Peyer's patch (tissue), 4 donors: ENCODE measurements around the gene ASXL3. TPM values are rescaled to one million over a fixed set of nuclear protein-coding genes. Genes with fewer than 3 reads are reported as not detected.

Experiments used
- DNase-seq, 3 donors: peaks; one replicate each; pipeline ENCODE4 v3.0.0-alpha.2; 2017 to 2019
- H3K27ac ChIP-seq, 4 donors: fragments of 200-600 bp; sonication (generic); one replicate each; pipeline ENCODE4 v1.5.1; 2016 to 2019
- H3K27me3 ChIP-seq, 2 donors: fragments of 200-600 bp; sonication (generic); one replicate each; pipeline ENCODE4 v1.5.1; 2019
- H3K36me3 ChIP-seq, 3 donors: fragments of 200-600 bp; sonication (generic); one replicate each; pipeline ENCODE4 v1.5.1; 2016 to 2019
- H3K4me1 ChIP-seq, 4 donors: fragments of 200-600 bp; sonication (generic); one replicate each; pipeline ENCODE4 v1.5.1; 2016 to 2019
- H3K4me3 ChIP-seq, 4 donors: fragments of 200-600 bp; sonication (generic); 1 replicate in 3 of 4; 2 replicates in 1 of 4; pipeline ENCODE4 v1.5.1; 2016 to 2019; ENCODE audit warnings: mild to moderate bottlenecking in 1 of 4
- H3K9me3 ChIP-seq, 4 donors: fragments of 200-600 bp; sonication (generic); one replicate each; pipeline ENCODE4 v1.5.1; 2016 to 2019; ENCODE audit warnings: mild to moderate bottlenecking in 1 of 4
- CTCF ChIP-seq, 6 experiments: fragments of 450-650 bp in 4 of 6; fragments of 200-600 bp in 2 of 6; sonication (generic) in 1 of 6; IDR thresholded peaks; one replicate each; pipeline ENCODE4 v1.5.1; 2017 to 2019; ENCODE audit warnings: antibody characterized with exemption in 6 of 6, mild to moderate bottlenecking in 3 of 6, moderate library complexity in 1 of 6
- POLR2A ChIP-seq, 2 donors: fragments of 450-650 bp; IDR thresholded peaks; one replicate each; pipeline ENCODE4 v1.5.1; 2017; ENCODE audit warnings: antibody characterized with exemption in 2 of 2, mild to moderate bottlenecking in 2 of 2, moderate library complexity in 2 of 2
- total RNA-seq, 4 donors: library from RNA; depleted of rRNA; stranded (reverse); fragments of >200 nt; gene quantifications; one replicate each; pipeline ENCODE4 v1.1.0, GENCODE V29; 2016

The ASXL3 gene
- total RNA-seq, 4 donors from 2014 or later: 1.5 to 10.9 (median 3.7) TPM

- Histone ChIP-seq H3K36me3 (no peaks in the 10 kb centered on the region), H3K4me1 (no peaks in the 10 kb centered on the region), H3K27me3 (no peaks in the 10 kb centered on the region), H3K4me3 (no peak overlapping the region), H3K27ac (no peak overlapping the region), H3K9me3 (no peaks in the 10 kb centered on the region)
- no peak for TF ChIP-seq CTCF (IDR thresholded peaks at IDR 0.05)
- TF ChIP-seq POLR2A (IDR thresholded peaks at IDR 0.05): no peak
- no peak for DNase-seq
These were observed 18.3 kb downstream of the ASXL3 start for GRCh38 chr18:33596178-33596854.

- DNase-seq: no peak
- Histone ChIP-seq H3K36me3 (no peaks in the 10 kb centered on the region), H3K4me3 (no peak overlapping the region), H3K27ac (no peak overlapping the region), H3K4me1 (no peaks in the 10 kb centered on the region), H3K9me3 (no peaks in the 10 kb centered on the region), H3K27me3 (no peaks in the 10 kb centered on the region)
- no peak for TF ChIP-seq POLR2A (IDR thresholded peaks at IDR 0.05)
- no peak for TF ChIP-seq CTCF (IDR thresholded peaks at IDR 0.05)
These were observed 22.8 kb downstream of the ASXL3 start for GRCh38 chr18:33600846-33601245.

GRCh38 chr18:33603454-33603853 is 25.4 kb downstream of the ASXL3 start:
- Histone ChIP-seq H3K4me1 (no peaks in the 10 kb centered on the region), H3K27ac (no peak overlapping the region), H3K36me3 (no peaks in the 10 kb centered on the region), H3K27me3 (no peaks in the 10 kb centered on the region), H3K9me3 (no peaks in the 10 kb centered on the region), H3K4me3 (no peak overlapping the region)
- TF ChIP-seq POLR2A (IDR thresholded peaks at IDR 0.05) (no peak), CTCF (IDR thresholded peaks at IDR 0.05) (no peak)
- no peak for DNase-seq

- H3K4me1 ChIP-seq: no peaks in the 10 kb centered on the region
- no peaks in the 10 kb centered on the region for H3K36me3 ChIP-seq
- H3K27ac ChIP-seq: no peak overlapping the region
- no peak overlapping the region for H3K4me3 ChIP-seq
- no peak for DNase-seq
- TF ChIP-seq POLR2A (IDR thresholded peaks at IDR 0.05) (no peak), CTCF (IDR thresholded peaks at IDR 0.05) (no peak)
- H3K9me3 ChIP-seq: no peaks in the 10 kb centered on the region
- H3K27me3 ChIP-seq: no peaks in the 10 kb centered on the region
These were observed 27.2 kb downstream of the ASXL3 start for GRCh38 chr18:33605250-33605649.

GRCh38 chr18:33606621-33607020 is 28.6 kb downstream of the ASXL3 start:
- TF ChIP-seq CTCF (IDR thresholded peaks at IDR 0.05) (no peak), POLR2A (IDR thresholded peaks at IDR 0.05) (no peak)
- Histone ChIP-seq H3K27ac (no peak overlapping the region), H3K27me3 (no peaks in the 10 kb centered on the region), H3K36me3 (no peaks in the 10 kb centered on the region), H3K4me3 (no peak overlapping the region), H3K9me3 (no peaks in the 10 kb centered on the region), H3K4me1 (no peaks in the 10 kb centered on the region)
- DNase-seq: no peak
